GM19324 (cell line): ENCODE results near the gene IYD.
"Not testable (repeated sequence)": the region's sequence is repeated elsewhere in the genome, so short reads cannot be mapped to it uniquely, and the experiment has no call there.

Source experiments
- ATAC-seq: cut with Tn5 transposase; IDR thresholded peaks from one replicate; pipeline ENCODE4 v1.9.1; 2021; ENCODE audit warnings: mild to moderate bottlenecking, moderate library complexity; ENCODE audit not compliant: unreplicated experiment, low FRiP score

IYD gene

DNA sequence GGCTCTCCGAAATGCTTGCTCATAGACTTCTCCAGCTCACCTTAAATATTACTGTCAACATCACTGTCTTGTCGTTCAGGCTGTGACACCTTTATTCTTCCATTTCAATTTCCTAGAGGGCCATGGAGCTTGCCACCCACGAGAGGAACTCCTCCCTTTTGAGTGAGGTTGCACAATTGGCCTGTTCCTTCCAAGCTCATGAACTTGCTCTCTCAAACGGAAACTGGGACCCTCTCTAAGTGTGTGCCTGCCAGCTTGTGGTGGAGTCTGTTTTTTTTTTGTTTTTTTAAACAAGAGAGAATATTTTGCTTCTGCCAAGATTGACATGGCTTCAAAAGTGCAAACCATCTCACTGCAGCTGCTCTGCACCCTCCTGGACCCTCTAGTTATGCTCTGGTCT is 19.3 kb upstream of the IYD start:
- ATAC-seq = no peak

DNA sequence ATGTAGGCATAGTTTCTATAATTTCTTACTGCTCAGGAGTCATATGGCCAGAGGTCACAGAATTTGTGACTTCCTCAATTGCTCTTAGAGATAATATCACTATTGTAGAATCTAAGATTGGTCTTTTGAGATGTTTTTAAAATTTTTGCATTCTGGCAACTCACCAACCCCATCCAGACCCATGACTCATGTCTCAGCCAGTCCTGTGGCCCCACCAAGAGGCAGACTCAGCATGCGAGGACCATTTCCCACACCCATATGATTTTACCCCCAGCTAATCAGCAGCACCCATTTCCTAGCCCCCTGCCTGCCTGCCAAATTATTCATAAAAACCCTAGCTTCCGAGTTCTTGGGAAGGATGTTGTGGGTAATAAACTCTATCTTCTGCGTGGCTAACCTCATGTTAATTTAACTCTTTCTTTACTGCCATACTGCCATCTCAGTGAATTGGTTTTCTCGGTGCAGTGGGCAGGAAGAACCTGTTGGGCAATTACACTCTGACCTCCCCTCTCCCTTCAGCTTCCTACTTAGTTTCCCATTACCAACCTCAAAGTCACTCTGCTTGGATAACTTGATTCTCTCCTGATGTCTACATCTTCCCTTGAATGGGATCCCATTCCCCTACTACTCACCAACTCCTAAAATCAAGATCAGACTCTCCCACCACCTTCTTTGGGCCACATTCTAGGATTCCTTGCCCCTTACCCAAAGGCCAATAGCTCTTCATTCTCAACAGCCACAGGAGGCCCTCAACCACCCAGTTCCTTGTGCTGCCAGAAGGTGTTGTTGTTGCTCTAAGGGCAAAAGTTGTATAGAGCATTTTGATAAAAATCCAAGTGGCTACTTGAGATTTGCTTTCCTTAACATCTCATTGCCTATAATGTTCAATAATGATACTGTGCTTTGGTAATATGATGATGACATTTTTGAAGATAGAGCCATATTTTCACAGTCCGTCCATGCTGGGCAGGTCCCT is 16.2 kb upstream of the IYD start:
- no peak for ATAC-seq

DNA sequence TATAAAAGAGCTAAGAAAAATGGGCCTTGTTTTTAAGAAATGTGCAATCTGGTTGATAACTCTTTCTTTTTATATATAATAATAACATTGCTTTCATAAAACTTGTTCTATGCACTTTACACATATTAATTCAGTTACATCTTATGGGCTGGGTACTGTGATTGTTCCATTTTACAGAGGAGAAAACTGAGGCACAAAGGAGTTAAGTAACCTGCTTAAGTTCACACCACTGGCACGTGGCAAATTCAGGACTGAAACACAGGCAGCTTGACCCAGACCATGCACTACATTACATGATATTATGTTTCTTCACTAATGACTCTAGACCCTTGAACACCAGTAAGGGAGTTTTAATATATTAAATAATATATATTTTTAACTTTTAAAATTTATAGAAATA is 15.4 kb upstream of the IYD start:
- no peak for ATAC-seq

DNA sequence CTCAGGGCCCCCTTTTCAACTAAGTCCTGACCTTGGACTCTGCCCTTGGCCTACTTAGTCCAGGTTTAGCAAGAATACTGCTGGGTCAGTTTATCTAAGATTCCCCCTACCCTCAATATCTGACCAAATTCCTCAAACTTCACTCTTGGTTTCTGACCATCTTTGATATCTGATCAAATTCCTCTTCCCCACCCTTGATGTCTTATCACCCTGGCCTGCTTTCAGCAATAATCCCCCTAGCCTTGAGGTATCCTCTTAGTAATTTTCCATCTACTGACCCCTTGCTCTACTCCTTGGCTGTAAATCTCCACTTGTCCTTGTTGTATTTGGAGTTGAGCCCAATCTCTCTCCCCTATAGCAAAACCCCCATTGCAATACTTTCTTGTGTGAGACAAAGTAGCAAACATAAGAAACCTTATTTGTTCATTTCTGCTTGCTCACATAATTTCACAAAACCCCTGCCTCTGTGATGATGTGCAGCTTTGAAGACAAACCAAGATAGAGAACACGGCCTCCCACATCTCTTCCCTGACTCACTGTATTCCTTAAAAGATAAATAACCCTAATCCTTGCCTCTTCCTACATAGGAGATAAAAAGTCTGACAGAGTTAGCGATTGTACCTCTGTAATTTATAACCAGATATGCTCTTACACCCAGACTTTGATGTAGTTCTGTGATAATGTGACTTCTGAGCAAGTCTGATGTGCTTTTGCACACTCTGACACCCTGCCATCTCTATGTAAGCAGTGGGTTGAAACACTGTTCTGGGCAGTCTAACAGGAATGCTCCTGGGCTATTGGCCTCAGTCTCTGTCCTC is 13.8 kb upstream of the IYD start:
- ATAC-seq = no peak

DNA sequence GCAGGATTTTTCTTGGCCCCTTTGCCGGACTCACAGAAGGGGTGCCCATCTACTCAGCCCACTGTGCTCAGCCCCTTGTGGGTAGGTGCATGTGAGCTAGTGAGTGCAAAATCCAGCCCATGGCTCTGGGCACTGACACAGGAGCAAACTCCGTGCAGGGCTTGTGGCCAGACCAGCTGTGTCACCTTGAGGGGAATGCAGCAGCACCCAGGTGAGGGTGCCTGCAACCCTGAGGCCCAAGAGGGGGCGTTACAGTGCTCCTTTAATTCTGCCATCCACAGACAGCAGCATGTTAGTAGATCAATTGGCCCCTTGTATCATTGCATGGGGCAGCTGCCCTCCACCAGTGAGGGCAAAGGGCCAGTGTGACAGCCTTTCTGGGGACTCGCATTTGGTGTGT is 12.9 kb upstream of the IYD start:
- ATAC-seq = no peak

DNA sequence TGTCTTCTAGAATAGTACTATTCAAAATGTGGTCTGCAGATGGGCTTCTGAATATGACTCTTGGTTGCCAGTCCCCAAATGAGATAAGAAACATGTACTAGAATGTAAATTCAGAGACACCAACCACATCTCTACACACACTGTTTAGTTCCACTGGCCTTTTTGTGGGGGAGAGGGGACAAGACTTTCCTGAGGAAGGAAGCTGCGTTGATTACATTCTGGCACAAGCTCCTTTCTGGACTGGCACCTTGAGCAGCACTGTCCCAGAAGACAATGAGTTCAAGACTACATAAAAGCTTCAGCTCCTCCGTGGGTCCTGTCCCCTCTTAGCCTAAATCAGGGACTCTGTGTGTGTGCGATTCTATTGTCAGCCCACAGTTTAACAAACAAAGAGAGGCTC is 6.9 kb upstream of the IYD start:
- ATAC-seq = no peak

DNA sequence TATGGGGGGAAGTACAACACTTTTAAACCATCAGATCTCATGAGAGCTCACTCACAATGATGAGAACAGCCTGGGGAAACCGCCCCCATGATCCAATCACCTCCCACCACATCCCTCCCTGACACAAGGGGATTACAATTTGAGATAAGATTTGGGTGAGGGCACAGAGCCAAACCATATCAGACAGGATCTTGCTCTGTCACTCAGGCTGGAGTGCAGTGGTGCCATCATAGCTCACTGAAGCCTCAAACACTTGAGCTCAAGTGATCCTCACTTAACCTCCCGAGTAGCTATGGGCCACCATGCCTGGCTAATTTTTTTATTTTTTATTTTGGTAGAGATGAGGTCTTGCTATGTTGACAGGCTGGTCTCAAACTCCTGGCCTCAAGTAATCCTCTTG is 5.1 kb upstream of the IYD start:
- ATAC-seq = no peak

DNA sequence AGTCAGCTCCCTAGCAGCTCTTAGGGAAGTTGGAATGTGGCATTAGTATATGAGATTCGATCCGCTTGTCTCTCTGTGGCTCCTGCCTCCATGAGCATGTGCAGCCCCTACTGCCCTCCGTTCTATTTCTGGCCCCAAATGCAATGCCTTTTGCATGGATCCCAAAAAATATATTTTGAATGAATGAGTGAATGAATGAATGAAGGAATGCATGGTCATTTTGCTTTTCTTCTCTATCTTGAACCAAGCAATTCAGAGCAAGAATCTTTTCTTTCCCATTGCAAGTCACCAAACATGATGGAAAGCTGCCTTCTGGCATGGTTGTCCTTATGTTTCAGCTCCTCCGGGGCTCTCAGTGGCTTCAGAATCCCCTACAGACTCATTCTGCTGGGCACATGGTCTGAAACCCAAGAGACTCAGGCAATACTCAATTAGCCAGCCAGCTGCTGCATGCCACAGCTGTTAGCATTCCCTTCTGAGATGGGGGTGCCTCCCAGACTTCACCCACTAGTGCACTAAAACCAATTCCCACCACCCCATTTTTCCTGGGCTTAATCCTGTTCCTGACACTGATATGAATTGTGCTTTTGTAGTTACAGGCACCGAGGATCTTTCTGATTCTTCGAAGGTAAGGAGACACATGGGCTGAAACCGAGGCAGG is 2.6 kb upstream of the IYD start:
- ATAC-seq = no peak

DNA sequence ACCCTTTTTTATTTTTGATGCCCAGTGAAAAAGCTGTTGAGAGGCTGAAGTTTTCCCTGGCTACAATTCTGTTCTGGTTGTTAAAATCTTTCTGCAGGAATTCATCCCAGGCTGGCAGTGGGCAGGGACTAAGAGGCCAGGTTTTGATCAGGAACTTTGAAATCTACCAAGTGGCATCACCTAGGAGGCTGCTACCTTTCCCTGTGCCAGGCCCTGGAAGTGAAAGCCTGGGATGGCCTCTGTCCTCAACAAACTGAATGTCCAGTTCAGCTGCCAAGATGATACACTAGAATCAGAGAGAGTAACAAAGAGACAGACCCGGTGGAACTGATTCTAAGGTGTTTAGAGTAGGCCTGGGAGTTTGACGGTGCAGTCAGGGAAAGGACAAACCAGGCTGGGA is 596 bp downstream of the IYD start:
- ATAC-seq = no peak

DNA sequence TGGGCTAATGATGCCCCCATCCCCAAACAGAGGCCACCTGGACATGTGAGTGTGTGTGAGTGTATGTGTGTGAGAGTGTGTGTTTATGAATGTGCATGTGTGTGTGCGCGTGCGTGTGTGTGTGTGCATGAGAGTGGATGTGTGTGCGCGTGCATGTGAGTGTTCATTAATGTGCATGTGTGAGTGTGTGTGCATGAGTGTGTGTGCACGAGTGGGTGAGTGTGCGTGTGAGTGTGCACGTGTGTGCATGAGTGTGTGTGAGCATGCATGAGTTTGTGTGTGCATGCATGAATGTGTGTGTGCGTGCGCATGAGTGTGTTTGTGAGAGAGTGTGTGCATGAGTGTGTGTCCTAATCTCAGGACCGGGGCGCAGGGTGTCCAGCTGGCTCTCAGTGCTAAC is 1.3 kb downstream of the IYD start:
- ATAC-seq = no peak

DNA sequence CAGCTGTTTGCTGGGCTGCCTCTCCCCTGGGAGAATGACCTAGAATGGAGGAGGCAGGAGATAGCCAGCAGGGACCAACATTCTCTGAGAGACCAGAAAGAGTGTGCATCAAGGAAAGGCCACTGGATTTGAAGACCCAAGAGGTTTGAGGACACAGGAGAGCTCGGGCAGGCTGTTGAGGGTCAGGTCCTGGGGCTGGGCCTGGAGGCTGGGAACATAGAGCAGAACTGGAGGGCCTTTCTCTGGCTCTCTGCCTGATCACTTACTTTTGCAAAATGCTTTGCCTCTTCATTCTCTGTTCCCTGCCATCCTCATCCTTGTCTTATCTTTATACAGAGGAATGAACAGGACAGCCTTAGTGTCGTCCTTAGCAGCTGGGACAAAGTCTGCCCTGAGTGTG is 2.5 kb downstream of the IYD start:
- no peak for ATAC-seq

DNA sequence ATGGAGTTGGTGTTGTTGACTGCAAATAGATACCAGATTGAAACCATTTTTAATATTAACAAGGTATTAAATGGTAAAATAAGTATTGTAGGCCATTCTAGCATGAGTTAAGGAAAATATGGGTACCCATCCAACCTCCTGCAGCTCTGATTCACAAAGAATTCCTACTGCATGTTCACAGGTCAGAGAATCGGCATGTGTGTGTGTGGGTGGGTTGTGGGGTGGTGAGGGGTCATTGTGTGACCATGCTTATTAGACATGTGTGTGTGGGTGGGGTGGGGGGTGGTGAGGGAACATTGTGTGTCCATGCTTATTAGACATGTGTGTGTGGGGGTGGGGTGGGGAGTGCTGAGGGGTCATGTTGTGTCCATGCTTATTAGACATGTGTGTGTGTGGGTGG is 3.2 kb downstream of the IYD start:
- no peak for ATAC-seq

DNA sequence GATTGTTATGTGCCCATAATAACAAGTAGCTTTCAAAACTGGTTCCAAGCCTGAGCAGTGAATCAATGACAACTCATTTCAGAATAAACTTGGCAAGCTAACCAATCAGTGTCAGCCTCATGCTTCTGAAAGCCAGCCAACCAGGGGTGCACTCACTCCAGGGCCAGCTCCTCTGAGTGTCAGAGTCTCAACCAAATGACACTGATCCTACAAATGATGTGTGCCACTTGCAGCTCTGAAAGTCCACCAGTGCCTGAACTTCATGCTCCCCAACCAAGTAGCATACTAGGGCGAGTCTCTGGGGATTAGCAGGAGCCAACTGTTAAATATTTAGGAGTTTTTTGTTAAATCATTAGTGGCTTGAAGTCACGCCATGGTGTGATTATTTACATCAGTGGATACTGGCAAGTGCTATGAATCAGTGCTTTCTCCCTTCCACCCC is 4.5 kb downstream of the IYD start:
- ATAC-seq = no peak

DNA sequence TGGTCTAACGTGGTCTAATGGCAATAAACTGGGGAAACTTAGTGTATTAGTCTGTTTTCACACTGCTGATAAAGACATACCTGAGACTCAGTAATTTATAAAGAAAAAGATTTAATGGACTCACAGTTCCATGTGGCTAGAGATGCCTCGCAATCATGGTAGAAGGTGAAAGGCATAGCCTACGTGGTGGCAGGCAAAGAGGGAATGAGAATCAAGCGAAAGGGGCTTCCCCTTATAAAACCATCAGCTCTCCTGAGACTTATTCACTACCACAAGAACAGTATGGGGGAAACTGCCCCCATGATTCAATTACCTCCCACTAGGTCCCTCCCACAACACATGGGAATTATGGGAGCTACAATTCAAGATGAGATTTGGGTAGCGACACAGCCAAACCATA is 5.5 kb downstream of the IYD start:
- ATAC-seq = not testable (repeated sequence)

DNA sequence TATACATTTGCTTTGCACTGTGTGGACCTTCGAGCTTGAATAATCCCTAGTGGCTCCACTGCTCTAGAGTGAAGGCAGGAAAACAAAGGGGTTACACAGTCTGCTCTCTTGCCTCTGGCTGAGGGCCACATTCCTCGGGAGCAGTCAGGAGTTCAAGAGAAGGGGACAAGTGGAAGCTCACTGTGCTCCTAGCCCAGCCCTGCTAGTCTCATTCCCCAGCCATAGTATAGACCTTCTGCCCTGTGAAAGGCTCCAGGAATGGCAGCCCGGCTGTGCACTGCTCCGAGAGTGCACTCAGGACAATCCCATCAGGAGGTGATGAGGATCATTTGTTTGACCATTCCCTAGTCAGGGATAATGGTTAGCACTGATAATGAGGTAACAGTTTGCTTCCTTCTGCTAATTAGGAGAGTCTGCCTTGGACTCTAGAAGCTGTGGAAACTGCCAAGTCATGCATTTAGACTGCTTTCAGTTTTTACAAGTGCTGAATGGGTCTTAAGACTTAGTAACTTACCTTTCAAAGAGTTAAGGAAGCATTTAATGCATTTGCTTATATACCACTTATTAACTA is 8.5 kb downstream of the IYD start:
- no peak for ATAC-seq

DNA sequence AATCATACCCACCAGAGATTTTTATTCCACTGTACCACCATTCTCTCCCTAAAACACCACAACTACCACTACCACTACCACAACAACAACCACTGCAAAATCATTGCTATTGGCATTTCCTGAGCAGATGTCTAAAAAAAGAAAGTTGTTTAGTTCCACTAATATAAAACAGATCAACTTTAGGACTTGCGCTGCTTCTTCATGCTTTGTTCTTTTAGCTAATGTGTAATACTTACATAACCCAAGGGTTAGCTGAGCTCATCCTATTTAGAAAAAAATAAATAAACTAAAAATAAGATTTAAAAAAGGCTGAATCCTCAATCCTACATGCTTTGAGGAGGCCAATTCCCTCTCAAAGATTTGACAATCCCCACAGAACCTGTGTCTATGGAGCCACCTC is 11.4 kb downstream of the IYD start:
- no peak for ATAC-seq

DNA sequence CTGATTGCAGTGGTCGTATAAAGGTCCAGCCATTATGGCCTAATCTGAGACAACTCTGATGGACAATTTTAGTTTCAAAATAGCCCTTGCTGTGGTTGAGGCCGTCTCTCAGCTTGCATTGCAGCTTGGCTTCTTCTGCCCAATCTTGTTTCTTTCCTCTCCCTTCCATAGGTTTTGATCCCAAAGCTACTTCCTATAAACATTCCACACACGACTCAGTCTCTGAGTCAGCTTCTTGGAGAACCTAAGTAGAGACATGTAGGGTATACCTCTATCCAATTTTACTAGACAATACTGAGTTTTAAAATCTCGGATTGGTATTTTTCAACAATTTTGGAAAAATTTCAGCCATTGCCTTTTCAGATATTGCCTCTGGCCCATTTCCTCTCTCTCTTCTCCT is 13.4 kb downstream of the IYD start:
- no peak for ATAC-seq

DNA sequence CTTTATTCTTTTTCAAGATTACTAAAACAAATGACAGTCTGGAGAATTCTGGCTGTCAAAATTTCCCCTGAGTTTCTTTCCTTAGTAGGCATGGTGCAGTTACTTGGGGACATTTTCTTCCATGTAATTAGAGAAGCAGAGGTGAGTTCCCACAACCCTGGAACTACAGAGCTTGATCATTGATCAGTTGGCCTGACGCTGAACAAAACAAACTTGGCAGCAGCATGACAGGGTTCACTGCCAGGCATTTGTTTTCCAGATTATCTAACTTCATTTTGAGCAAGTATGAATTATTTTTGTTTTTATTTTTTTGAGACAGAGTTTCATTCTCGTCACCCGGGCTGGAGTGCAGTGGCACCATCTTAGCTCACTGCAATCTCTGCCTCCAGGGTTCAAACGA is 22.6 kb downstream of the IYD start:
- no peak for ATAC-seq

DNA sequence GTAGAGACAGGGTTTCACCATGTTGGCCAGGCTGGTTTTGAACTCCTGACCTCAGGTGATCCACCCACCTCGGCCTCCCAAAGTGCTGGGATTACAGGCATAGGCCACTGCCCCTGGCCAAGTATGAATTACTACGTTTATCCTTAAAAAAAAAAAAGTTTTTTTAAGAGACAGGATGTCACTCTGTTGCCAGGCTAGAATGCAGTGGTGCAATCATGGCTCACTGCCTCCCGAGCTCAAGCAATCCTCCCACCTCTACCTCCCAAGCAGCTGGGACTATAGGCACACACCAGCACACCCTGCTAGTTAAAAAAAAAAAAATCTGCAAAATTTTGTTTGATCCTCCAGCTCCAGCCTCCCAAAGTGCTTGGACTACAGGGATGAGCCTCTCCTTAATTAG is 23.1 kb downstream of the IYD start:
- ATAC-seq = no peak

DNA sequence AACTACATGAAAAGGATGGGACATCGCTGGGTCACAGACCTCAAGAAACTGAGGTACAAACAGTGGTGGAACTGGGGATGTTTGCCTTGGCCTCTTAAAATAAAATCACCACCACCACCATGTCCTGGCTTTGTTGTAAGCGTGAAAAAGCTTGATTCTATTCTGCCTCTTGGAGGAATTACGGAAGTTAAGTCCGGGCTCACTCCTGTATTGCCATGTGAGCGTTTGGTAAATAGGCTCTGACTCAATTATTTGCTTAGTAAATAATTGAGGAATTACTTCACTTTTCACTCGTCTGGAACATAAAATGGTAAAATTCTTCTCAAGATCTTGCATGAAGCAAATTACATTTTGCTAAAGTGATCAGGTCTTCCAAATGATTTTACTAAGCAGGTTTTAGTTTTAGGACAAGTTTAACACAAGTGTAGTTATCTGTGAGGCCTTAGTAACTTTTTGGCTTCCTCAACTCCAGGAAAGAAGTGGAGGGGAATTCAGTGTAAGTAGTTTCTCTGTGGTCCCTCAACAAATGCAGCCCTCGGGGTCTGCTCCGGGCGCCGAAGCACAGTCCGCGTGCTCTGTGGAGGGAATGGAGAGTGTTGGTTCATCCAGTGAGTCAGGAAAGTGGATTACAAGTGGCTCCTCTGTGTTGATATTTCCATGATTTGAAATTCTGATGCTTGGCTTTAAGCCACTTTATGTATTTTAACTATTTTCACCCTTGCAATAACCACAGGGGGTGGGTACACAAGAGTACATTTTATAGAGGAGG is 23.8 kb downstream of the IYD start:
- no peak for ATAC-seq
